Activated CD4-positive, alpha-beta T cell treated with anti-CD3 and anti-CD28 coated beads, Interleukin-2, amount 50 U/mL, for 1 hour (primary cell): ENCODE measurements around the gene SEC31A.

Experiments
- DNase-seq: peaks from one replicate; pipeline ENCODE4 v3.0.0-alpha.2; 2020

The SEC31A gene

DNA sequence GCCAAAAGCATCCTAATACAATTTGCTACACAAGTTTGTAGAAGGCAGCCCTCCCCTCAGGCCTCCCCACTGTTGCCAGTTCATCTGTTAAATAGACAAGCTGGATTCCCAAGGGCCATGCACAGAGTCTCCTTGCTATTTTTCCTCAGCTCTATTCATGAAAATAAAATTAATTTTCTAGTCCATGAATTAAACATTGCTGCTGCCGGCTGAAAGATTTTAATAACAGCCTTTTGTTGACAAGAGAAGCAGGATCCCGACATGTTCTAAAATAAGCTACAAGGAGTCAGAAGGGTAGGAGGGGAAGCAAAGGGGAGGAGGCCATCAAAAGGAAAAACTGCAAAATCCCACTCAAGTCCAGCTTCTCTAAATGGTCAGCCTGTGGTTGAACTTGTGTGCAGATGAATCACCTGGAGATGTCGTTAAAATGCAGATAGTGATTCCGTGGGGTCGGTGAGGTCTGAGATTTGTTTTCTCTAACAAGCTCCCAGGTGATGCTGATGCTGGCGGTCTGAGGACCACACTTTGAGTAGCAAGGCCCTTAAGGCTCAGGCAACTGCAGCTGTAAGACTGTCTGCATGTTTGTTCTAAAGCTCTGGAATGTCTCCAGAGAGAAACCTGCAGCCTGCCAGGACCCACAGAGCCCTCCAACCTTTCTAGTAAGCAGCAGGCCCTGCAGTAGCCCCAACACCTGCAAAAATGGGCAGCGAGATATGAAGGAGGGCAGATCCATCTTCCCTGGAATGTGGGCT lies 101.8 kb downstream of the SEC31A start:
- no peak for DNase-seq

DNA sequence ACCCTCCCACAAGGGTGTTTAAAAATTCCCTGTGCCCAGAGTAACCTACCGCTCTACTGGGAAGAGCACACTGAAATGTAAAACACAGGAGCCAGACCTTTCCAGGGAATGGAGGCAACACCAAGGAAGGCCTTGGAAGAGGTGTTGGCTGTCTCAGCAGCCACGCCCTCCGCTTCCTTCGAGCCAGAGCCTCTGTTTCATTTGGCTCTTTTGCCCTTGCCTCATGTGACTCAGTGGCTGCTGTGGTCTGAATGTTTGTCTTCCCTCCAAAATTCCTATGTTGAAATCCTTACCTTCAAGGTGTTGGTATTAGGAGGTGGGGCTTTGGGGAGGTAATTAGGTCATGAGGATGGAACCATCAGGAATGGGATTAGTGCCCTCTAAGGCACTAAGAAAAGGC lies 103.6 kb downstream of the SEC31A start:
- DNase-seq, result no peak

DNA sequence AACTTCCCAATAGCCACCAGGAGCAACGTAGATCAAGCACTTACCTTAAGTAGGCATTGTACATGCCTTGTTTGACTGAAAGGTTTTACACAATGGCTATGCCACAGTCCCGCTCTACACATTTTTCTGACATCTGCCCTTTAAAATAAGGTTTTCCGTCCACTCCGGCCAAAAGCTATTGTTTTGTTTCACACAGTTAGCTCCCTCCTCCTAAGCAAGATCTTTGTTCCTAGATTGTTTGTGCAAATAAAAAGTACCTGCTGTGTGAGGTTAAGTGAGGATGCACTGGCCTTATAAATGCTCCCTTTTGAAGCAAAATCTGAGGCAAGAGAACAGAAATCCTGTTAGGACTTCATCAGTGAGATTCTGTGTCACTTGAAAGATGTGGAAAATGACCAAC lies 104.1 kb downstream of the SEC31A start:
- no peak for DNase-seq

GRCh38 chr4:82785611-82786400 lies 105.1 kb downstream of the SEC31A start:
- no peak for DNase-seq

GRCh38 chr4:82784681-82785610 lies 106.0 kb downstream of the SEC31A start:
- no peak for DNase-seq

- no peak for DNase-seq
Observed at GRCh38 chr4:82782626-82783345, 108.2 kb downstream of the SEC31A start.

DNA sequence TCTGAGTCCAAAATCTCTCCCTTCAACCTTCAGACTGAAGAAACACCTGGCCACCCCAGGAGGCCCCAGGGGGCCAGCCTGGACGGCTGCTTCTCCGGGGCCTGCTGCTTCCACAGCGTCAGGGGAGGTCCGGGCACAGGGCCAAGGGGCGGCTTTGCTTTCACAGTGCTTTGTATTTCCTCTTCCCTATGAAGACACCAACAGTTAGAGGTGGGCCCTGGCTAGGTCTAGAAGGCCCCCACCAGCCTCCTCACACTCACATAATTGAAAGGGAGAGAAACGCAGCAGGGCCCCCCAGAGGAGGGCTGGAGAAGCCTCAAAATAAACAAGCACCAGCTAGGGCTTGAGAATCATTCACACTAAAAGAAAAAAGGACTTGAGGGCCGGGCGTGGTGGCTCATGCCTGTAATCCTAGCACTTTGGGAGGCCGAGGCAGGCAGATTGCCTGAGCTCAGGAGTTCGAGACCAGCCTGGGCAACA lies 110.2 kb downstream of the SEC31A start:
- no peak for DNase-seq

GRCh38 chr4:82780170-82780751 lies 110.7 kb downstream of the SEC31A start:
- DNase-seq, result no peak

- no peak for DNase-seq
Observed at GRCh38 chr4:82779032-82779431, 111.9 kb downstream of the SEC31A start.

- no peak for DNase-seq
Observed at GRCh38 chr4:82777857-82778525, 113.0 kb downstream of the SEC31A start.

DNA sequence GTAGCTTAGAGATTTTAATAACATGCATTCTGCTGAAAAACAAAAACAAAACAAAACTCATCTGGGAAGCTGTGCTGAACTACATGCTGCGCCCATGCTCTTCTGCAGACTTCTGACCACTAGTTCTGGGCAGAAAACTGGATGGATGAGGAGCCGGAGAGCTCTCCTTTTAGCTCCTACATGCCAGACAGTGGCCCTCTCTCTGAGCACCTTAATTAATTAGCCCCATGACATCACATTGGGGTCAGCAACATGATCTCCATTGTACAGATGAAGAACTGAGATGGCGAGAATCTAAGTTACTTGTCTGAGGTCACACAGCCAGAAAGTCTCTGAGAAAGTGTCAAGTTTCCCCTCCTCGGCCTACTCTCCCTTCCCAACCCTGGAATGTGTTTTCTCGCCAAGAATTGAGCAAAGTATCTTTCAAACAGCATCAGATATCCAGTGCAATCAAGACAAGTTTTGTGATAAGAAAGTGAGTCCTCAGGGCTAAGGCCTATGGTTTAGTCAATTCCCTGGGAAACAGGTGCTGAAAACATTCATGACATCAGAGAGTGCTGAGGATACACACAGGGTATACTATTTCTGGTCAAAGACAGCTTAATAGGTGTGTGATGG lies 113.9 kb downstream of the SEC31A start:
- DNase-seq, result no peak

- DNase-seq, result no peak
Observed at GRCh38 chr4:82775243-82775642, 115.7 kb downstream of the SEC31A start.

DNA sequence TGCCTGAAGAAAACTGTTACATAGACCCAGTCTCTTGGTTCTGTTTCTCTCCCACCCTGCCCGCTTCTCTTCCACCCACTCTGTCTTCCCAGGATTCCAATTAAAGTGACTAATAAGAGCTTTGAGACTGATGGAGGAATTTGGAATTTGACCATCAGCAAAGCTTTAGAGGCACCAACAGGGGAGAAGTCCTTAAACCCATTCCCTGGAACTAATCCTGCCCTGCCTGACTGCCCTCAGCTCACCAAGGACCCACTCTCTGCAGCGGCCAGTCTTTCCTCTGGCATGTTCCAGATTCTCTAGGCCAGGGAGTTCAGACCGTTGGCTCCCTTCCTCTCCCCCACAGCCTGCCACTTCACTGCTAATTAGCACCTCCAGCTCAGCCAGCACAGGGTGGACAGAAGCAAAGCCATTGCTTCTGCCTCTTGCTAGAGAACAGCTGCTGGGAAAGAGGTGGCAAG lies 116.2 kb downstream of the SEC31A start:
- no peak for DNase-seq

DNA sequence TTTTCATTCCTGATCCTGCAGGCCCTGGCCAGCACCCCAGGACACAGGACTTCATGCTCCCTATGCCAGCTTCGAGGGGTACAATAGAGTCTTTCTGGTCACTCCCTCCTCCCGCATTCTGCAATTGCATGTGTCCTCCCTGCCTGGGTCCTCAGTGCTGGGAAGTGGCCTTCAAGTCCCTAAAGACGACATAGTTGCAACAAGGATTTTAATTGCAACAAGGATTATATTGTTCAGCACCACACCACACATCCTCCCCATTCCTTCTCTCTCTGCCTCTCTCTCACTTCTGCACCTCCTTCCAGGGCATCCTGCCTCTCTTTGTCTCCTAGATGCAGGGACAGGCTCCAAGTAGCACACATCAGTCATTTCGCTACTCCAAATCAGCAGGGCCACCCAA lies 117.9 kb downstream of the SEC31A start:
- no peak for DNase-seq

DNA sequence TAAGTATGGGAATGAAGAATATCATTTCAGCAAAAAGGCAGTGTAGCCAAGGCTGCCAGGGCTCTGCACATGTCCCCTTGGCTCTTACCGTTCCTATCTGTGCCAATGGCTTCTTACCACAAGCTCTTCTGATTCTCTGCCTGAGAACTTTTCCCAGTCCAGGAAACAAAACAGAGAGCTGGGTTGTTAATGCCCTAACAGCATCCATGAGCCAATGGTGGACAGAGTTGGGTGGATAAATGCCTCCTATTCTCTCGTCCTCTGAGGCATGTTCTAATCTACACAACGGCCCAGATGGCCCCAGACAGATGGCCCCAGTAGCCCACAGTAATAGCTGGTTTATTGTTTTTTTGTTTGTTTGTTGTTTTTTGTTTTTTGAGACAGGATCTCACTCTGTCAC lies 120.3 kb downstream of the SEC31A start:
- DNase-seq, result no peak
